Astrocyte of the hippocampus (primary cell): Measurements from ENCODE around the gene DLGAP1.

Experiments
- DNase-seq: peaks from one replicate; pipeline ENCODE4 v3.0.0; 2011; ENCODE audit warnings: low read depth, low spot score

The DLGAP1 gene

DNA sequence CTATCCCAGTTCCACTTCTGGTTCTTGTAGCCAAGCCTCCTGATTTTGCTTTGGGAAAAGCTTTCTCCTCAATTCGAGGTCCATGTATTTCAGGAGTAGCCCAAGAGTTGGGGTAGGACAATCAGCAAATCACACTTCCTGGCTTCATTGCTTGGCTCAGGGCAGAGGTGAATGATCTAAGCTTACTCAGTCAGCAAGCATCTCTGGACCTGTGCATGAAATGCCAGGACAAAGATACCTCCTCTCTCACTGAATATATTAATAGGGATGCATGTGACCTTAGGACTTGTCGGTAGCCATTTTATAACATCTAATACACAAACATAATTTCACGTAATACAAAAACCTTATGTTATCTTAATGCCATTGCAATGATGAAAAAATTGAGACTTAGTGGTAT, 632.0 kb downstream of the DLGAP1 start:
- DNase-seq = no peak

DNA sequence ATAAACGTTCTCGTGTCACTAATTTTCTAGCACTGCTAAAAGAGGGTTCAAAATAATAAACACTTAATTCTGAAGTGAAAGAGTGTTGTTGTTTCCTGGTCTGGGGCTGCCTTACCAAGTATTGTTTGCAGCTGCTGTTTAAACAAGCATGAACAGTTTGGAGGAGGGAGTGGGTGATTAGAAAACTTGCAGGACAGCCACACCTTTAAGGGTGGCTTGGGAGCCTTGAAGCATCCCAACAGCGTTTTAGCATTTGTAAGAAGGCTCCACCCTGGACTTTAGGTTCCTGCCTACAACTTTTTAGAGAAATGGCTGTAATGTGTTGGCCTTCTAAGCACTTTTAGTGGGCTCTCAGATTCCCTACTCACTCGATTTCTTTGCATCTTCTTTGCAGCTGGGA, 633.6 kb downstream of the DLGAP1 start:
- DNase-seq = no peak

DNA sequence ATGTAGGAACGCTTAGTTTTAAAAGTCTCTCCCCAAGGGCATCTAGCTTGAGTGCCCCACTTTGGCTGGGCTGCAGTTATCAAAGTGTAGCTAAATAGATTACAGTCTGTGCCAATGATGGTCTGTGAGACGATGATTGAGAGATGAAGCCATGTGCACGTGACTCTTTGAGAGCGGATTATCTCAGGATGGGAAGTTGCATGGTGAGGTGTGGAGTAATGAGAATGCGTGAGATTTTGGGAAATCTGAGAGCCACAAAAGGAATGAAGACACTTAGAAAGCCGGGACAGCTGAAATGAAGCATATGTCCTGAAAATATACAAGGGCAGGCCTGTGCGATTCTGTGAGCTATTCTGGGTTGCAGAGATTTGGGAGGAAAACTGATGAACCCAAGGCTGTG, 635.1 kb downstream of the DLGAP1 start:
- DNase-seq = no peak

DNA sequence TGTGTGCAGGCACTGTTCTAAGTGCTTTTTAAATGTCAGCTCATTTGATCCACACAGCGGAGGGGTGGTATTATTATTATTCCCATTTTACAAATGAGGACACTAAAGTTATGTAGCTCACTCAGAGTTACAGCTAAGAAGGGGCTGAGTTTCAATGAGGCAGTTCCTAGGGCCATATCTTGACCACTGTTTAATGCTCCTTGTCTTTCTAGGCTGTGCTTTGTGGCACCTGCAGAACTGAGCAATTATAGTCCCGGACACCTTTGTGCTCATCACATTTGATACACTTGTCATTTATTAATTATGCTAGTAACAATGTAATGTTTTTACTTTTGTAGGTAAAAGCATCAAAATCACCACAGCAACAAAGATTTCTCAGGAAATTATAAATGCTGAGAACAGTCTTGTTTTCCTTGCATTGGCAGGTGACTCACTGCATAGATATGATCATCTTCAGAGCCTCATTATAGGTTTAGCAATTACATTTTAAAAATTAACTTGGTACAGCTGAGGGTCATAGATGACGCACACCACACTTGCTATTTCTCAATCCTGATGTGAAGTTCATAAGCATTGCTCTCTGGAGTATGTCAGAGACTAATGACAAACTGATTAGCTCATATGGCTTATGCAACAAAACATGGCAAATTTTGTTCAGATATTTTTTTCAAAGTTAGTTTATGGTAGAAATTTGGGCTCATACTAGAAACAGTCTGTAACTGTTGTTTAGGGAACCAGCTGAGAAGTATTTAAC, 638.3 kb downstream of the DLGAP1 start:
- DNase-seq = peak; percentile 77

DNA sequence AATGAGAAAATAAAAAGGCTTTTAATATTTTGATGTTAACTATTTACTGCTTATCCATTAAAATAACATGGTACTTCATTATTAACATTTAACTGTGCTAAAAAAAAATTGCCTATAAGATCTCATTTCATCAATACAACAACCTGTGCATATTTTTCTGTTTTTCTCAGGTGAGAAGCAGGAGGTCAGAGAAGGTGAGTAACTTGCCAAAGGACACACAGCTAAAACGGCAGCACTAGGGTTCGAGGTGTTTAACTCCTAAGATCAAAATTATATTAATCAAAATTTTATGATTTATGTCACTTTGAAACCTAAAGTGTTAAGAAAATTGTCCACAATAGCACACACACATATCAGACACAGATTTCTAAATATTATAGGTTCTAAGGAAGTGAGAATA, 639.1 kb downstream of the DLGAP1 start:
- DNase-seq = no peak

DNA sequence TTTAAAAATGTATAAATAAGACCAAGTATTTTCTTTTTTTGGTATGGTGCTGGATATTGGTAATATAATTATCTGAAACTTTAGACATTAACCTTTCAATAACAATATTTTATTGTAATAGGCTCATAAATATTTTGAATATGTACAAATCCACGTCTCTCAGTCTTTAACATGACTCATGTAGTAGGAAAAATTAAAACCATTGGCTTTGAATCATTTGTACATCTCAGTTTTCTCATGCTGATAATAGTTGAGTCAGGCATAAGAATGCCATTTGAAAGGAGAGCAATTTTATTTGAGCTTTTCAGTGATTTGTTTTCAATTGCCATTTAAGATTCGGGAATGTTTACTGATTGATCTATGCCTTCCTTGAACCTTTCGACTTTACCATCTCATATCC, 640.3 kb downstream of the DLGAP1 start:
- DNase-seq = no peak

DNA sequence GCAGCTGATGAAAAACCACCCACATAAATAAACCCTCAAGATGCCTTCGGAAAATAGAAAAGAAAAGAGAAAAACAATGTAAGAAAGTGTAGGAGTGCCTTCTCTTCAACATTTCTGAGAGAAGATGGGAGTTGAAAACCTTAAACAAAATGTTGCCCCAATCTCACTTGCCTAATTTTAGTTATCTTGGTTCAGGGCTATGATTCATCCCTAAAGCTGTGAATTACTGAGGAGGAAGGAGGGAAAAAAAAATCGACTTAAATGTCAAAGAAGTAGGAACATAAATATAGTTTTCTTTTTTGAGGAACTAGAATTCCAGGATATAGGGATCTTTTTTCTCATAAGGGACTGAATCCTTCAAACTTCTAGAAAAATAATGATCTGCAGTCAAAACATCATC, 644.8 kb downstream of the DLGAP1 start:
- no peak for DNase-seq

DNA sequence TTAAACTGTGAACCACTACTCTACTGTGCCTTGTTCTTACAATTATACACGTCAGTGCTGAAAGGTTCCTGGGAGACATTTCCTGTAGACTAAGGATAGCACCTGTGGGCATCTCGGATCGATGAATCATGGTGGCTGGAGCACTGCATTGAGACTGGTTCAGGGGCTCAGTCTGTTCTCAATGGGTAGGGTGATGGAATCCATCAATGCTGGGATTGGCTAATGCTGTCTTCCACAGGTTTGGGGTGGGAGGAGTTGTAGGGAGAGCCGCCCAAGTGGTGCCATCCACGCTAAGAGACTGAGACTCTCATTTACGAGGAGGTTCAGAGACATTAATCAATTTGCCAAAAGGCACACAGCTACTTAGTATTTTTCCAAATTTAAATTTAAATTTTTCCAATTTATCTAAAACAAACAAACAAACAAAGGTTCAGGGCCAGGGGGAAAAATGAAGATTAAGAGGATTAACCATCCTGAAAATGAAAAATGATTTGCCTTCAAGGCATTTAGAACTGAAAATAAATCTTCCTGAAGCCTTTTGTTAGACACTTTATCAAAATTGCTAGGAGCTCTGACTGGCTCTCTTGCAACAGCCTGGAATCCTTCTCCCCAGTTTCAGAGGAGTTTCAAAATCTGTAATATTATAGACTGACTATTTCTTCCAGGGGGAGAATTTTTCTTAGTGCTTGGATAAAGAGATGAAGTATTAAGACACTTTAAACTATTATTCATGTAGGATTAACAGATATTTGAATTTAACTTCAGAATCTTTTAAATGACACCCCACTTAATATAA, 645.9 kb downstream of the DLGAP1 start:
- DNase-seq = no peak

DNA sequence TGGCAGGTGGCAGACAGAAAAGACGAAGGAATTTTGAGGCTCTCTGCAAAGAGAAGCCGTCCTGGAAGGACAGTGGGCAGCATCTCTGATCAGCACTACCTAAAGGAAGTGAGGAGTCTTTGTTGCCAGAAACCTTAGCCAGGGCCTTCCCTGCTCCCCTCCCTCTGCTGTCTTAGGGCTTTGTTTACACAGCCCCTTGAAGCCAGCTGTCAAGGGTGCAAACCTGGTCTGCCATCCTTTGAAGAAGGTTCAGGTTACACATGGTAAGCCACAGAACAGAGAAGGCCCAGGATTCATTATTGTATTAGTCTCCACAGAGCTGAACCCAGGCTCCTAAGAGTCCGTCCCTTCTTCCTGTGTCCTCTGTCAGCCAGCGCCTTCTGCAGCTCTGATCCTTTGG, 648.5 kb downstream of the DLGAP1 start:
- DNase-seq = no peak

DNA sequence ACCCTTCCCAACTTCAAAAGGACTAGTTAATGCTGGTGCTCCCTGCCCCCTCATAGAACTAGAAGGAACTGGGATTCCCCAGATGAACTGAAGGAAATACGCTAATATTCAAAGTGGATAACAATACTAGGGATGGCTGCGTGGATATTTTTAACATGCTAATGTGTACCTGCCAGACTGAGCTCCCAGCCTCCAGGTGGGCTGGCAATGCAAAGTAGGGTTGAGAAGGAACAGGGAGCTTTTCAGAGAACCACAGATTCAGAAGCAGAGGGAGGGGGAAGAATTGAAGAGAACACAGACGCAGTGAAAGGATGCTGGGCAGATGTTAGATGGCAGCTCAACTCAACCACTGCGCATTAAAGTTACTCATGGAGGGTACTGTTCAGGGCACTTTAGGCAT, 650.8 kb downstream of the DLGAP1 start:
- no peak for DNase-seq

DNA sequence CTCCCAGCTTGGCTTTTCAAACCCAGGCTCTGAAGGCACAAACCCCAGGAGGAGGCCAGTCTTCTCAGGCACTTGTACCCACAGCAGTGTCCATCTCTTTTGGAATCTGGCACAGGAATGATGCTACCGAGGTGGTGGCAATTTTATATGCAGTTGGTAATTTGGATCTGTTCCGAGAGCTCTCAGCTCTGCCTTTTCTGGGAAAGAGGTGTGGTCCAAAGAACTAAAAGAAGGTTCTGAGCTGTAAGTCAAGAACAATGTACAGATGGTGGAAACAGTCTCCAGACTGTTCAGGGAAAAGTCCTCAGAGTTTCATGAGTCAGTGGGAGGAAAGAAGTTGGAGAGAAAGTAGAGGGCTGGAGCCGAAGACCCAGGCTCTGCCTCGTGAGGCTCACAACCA, 651.8 kb downstream of the DLGAP1 start:
- DNase-seq = no peak

DNA sequence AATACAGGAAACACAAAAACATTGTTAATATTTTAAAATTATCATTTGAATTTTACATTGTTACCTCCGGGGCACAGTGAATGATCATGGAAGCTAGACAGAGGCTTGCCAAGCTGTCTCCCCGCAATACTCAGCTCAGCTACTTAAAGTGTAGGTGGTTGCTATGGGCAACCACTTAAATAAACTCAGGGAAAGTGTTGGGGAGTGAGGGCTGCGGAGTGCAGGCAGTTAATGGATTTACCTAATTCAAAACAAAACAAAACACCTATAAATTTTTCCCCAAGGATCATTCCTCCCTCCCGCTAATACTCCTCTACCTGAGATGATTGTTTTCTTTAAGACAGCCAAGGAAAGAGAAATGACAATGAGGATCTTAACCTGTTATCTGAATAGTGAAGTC, 655.6 kb downstream of the DLGAP1 start:
- DNase-seq = no peak

DNA sequence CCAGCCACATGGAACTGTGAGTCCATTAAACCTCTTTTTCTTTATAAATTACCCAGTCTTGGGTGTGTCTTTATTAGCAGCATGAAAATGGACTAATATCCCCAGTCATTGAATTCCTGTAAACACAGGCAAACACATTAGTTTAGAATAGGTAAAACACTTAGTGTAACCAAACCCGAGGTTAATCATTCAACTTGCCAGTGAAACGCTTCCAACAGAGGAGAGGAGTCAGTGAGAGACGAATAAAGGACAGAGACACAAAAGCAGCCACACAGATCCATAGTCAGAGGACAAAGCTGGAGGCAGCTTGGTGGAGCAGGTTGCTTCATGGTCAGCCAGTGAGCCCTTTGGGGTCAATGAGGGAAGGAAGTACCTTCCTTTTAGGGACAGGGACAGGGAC, 657.1 kb downstream of the DLGAP1 start:
- DNase-seq = no peak

DNA sequence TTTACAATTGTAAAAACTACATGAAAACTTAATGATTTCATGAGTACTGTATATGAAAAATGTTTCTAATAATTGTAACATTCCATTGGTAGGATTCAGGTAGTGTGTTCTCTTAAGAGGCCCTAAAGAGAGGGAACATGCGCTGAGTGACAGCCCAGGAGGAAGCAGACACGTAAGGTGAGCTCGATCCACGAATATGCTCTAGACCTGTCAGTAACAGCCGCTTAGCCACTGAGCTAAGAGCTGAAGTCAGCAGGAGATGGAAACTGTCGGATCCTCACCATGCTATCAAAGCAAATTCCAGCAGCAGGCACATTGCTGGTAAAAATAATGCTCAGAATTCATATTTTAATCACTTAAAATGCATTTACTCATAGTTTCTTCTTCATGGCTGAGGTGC, 658.7 kb downstream of the DLGAP1 start:
- no peak for DNase-seq

DNA sequence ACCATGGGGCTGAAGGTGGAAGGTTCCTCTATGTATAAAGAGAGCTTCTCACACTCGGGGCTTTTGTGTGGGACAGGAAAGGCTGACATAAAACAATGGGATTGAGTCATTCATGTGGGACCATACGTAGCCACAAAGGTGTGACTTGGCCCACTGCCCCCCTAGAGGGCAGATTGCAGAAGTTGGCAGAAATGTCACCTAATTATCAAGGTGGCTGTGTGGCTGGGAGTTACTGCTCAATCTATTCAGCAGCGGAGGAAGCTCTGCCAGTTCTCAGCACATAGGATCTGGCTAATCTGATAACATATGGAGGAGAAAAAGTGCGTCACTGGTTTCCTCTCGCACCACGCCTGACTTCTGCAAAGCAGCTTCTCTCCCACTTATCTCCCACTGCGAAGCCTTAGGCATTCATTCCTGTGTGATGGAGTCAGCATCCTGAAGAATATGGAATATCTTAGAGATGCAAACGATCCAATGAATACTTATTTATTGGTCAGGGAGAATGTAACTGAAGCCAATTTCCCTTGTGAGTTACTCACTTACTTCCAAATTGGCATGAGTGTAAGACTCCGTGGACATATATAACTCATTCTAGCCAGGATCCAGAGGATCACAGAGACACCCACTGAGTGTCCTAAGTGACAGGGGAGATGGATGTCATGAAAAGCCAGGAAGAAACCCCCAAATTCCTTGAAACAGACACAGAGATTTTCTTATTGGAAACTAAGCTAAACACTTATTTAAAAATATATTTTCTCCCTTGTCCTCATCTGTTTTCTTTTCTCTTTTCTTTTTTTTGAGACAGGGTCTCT, 660.4 kb downstream of the DLGAP1 start:
- DNase-seq = peak; percentile 82

DNA sequence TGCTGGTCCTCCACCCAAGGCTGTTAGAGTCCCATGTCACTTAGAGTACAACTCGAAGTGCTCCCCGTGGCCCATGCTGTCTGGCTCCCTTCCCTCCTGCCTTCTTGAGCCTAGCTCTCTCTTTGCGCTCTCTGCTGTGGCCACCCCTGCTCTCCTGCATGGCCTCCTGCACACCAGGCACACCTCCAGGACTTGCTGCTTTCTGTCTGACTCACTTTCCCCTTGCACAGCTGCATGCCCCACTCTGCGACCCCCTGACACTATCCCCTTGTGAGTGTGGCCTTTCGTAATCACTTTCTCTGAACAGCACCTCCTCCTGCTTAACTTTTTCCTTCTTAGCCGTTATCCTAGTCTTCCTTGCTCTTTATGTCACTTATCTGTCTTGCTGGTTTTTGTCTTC, 661.6 kb downstream of the DLGAP1 start:
- DNase-seq = no peak

DNA sequence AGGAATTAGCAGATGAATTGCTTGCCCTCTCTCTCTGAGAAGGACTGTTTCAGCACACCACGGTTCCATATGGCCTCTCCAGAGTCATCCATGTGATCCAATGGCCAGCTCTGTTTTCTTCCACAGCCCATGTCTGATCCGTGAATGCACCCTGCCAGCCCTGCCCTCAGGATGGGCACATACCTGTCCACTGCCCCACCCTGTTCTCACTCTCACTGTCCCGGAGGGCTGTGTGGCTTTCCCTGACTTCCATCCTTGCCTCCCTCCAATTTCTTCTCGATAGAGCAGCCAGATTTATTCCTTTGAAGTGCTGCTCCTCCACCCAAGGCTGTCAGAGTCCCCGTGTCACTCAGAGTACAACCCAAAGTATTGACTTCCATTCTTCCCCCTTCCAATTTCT, 662.0 kb downstream of the DLGAP1 start:
- DNase-seq = no peak

DNA sequence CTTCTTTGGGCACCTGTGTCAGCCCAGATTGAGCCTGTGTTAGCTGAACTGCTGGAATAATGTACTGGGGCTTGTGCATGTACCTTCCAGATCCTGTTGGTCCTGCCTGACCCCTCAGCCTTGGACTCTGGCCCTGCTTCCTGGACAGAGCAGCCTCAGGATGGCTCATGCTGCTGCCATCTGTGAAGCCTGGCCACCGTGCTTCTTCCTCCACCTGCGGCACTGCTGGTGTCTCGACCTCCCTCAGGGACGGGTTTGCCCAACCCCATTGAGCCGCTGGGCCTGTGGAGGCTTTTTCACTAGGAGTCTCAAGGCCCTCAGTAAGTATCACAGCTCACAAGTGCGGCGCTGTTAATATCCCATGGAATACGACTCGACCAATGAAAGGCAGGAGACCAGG, 662.4 kb downstream of the DLGAP1 start:
- DNase-seq = no peak

DNA sequence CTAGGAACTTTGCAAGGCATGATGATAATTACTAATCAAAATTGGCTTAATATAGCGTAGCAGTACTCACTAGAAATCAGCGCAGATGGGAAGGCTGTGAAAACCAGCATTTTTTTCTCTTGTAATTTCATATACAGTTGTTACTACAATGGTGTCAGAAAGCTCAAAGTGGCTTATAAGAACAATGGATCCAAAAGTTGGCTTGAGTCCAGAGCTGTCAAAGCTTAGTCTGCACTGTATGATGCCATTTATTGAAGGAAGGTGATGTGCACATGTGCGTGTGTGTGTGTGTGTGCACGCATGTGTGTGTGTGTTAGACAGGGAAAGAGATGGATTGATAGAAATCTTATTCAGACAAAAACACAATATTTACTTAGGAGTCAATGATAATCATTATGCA, 663.9 kb downstream of the DLGAP1 start:
- peak; percentile 24 for DNase-seq

DNA sequence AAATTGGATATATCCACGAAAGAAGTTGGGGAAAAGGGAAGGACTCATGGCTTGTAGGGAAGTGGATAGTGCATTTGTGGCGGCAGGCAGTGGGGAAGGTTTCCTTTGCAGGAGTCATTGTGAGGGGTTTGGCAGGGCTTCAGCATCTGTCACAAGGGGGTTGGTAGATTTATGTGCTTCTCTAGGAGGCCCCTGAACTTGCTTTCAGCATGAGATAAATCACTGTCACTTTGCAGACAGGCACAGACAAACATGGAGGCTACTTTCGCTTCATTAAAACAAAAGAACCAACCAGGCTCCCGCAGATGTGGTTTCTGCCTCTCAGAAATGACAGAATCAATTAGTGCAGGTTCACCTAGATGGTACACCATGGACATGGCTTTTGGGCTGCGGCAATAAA, 664.4 kb downstream of the DLGAP1 start:
- peak; percentile 84 for DNase-seq

DNA sequence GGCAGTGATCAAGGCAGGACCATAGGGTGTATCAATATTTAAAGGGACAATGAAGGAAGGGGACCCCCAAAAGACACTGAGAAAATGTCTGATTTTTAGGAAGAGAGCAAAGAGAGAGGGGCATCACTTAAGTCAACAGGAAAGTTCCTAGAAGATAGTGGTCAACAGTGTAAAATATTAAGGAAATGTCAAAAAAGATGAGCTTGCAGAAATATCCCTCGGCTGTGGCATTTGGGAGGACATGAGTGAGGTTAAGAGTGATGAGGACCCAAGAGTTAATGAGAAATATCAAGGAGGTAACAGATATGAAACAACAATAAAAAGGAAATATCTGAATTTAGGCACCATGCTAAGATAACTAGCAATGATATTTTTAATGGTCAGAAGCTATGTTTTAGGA, 665.6 kb downstream of the DLGAP1 start:
- no peak for DNase-seq

DNA sequence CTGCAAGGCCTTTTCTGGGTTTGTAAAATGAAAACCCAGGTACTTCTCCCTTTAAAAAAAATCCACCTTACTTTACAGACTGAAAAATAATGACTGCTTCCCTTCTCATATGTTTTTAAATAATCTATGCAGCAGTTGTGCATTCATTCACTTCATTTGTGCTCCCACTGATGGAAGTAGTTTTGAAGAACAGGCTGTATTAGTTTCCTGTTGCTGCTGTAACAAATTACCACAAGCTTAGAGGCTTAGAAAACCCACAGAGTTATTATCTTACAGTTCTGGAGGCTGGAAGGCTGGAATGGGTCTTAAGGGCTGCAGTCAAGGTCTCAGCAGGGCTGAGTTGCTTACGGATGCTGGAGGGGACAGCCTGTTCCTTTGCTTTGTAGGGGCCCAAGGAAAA, 670.2 kb downstream of the DLGAP1 start:
- no peak for DNase-seq

DNA sequence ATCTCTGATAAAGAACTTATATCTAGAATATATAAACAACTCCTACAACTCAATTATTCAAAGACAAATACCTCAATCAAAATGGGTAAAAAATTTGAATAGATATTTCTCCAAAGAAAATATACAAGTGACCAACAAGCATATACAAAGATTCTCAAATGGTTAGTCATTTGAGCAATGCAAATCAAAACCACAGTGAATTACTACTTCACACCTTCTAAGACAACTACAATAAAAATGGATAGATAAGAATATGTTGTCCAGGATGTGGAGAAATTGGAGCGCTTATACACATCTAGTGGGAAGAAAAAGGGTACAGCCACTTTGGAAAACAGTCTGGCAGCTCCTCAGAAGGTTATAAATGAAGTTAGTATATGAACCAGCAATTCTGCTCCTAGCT, 672.2 kb downstream of the DLGAP1 start:
- peak; percentile 40 for DNase-seq
